ENCODE data around the gene FKRP.
A peak's percentile ranks its signal among the peaks of the same experiment; 100 is the strongest.

FKRP gene

DNA sequence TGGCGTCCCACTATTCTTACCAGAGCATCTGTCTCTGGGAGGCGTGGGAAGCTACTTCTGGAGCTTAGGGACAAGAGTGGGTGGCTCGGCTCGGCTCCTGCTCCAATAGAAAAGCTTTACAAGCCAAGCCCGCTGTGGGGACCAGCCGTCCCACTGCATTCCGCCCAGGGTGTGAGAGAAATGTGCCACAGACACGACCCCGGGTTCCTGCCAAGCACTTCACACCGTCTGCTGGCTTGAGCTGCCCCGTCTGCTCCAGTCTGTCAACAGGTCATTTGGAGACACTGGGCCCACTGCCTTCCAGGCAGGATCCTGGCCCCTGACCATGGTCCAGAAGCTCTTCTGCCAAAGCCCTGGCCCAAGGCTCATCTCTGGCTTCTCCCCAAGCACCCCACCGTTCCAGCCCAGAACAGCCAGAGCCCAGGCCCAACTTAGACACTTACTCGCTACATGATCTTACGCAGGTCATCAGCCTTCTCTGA, 6.5 kb upstream of the FKRP start:
- Histone ChIP-seq H3K36me3 (ENCODE audit: control insufficient read depth, insufficient read depth, low read length) (peaks cover 5% of the 10 kb centered on the region), H3K9ac (ENCODE audit: low read length) (no peak overlapping the region)

DNA sequence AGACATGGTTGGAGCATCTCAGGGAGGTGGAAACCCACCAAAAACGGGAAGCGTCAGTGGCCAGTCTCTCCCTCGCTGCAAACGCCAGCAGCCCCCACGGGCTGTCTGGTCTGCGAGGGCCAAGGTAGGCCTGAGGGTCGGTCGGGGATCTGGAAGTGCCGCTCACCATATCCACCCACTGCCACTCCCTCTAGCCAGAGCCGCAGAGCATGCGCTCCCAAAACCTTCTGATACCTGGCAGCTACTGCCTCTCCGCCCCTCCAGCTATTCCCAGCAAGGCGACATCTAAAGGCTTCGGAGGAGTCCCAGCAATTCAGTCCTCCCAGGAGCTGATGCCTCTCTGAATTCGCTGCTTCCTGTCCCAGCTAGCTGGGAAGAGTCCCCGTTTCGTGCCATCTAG, 4.4 kb upstream of the FKRP start:
- H3K4me3 ChIP-seq (ENCODE audit: low read length) = no peak overlapping the region
- no peaks in the 10 kb centered on the region for H3K27me3 ChIP-seq (ENCODE audit: control insufficient read depth, insufficient read depth, low read length)
- peaks cover 5% of the 10 kb centered on the region for H3K36me3 ChIP-seq (ENCODE audit: control insufficient read depth, insufficient read depth, low read length)
- peaks cover 14% of the 10 kb centered on the region for H3K4me1 ChIP-seq (ENCODE audit: control insufficient read depth, insufficient read depth, low read length)
- no peaks in the 10 kb centered on the region for H3K9me3 ChIP-seq (ENCODE audit: control insufficient read depth, low read length)
- H3K9ac ChIP-seq (ENCODE audit: low read length) = no peak overlapping the region

More for the DNA sequence above, 6.5 kb upstream of the FKRP start:
- Histone ChIP-seq H3K27me3 (ENCODE audit: control insufficient read depth, insufficient read depth, low read length) (no peaks in the 10 kb centered on the region), H3K4me1 (ENCODE audit: control insufficient read depth, insufficient read depth, low read length) (peaks cover under 1% of the 10 kb centered on the region), H3K4me3 (ENCODE audit: low read length) (no peak overlapping the region), H3K9me3 (ENCODE audit: control insufficient read depth, low read length) (no peaks in the 10 kb centered on the region)

DNA sequence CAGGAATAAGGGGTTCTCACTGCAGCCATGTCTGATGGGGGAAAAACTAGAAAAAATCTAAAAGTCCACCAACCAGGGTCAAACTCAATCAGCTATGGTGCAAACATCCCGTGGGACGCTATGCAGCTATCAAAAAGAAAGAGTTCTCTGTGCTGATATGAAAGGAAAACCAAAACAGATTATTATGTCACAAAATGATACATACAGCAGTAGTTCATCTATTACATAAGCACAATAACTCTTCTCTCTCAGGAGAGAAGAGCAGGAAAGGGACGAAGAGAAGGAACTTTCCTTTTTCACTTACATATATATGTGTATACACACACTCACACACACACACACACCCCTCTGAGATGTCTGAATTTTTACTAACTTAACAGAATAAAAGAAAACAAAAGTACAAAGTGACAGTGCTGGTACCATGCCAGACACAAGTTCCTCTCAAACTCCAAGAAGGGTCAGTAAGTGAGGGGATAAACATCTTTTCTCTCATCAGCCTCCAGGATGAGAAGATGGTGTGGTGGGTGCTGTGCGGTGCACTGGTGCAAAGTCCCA, 2.9 kb upstream of the FKRP start:
- Histone ChIP-seq H3K4me1 (ENCODE audit: control insufficient read depth, insufficient read depth, low read length) (peaks cover 18% of the 10 kb centered on the region), H3K36me3 (ENCODE audit: control insufficient read depth, insufficient read depth, low read length) (peaks cover 5% of the 10 kb centered on the region), H3K4me3 (ENCODE audit: low read length) (no peak overlapping the region), H3K27me3 (ENCODE audit: control insufficient read depth, insufficient read depth, low read length) (no peaks in the 10 kb centered on the region), H3K9ac (ENCODE audit: low read length) (no peak overlapping the region), H3K9me3 (ENCODE audit: control insufficient read depth, low read length) (no peaks in the 10 kb centered on the region)

DNA sequence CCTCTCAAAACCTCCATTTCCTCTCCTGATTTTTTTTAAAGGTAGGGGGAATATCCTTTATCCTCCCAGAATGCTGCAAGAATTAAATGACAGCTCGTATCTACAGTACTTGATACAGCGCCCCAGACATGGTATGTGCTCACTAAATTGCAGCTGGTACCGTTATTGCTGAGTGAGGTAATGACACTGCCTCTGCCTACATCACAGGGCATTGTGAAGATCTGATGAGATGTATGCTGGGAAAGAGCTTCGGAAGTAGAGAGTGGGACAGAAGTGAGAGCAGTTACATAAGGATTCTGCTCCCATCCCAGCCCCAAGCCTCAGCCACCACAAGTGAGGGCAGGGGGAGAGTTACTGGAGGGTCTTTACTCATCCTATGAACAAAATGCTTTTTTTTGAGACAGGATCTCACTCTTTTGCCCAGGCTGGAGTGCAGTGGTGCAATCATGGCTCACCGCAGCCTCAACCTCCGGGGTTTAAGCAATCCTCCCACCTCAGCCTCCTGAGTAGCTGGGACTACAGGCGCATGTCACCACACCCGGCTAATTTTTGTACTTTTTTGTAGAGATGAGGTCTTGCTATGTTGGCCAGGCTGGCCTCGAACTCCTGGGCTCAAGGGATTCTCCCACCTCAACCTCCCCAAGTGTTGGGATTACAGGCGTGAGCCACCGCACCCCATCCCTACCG, 1.7 kb upstream of the FKRP start:
- Histone ChIP-seq H3K9ac (ENCODE audit: low read length) (peak overlapping the region; percentile 92), H3K4me3 (ENCODE audit: low read length) (no peak overlapping the region), H3K4me1 (ENCODE audit: control insufficient read depth, insufficient read depth, low read length) (peaks cover 18% of the 10 kb centered on the region), H3K27me3 (ENCODE audit: control insufficient read depth, insufficient read depth, low read length) (no peaks in the 10 kb centered on the region), H3K9me3 (ENCODE audit: control insufficient read depth, low read length) (no peaks in the 10 kb centered on the region), H3K36me3 (ENCODE audit: control insufficient read depth, insufficient read depth, low read length) (no peaks in the 10 kb centered on the region)

DNA sequence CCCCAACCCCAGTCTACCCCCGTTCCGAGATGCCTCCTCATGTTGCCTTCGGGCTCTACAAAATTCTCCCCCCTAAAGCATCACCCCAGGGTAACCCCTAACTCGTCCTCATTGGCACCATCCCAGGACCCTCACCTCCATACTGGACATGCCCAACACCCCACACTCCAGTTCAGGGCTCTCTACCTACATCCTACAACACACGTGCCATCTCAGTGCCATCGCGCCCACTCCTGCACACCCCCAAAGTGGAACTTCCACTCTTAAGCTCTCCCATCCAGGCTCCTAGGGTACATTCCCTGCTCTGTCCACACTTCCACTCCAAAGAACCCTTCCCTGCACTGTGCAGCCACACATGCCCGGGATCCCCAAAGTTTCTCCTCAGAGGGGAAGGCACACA, 827 bp upstream of the FKRP start:
- Histone ChIP-seq H3K36me3 (ENCODE audit: control insufficient read depth, insufficient read depth, low read length) (no peaks in the 10 kb centered on the region), H3K4me3 (ENCODE audit: low read length) (peak overlapping the region; percentile 77), H3K9me3 (ENCODE audit: control insufficient read depth, low read length) (no peaks in the 10 kb centered on the region), H3K4me1 (ENCODE audit: control insufficient read depth, insufficient read depth, low read length) (peaks cover 18% of the 10 kb centered on the region), H3K27me3 (ENCODE audit: control insufficient read depth, insufficient read depth, low read length) (no peaks in the 10 kb centered on the region), H3K9ac (ENCODE audit: low read length) (peak overlapping the region; percentile 92)

DNA sequence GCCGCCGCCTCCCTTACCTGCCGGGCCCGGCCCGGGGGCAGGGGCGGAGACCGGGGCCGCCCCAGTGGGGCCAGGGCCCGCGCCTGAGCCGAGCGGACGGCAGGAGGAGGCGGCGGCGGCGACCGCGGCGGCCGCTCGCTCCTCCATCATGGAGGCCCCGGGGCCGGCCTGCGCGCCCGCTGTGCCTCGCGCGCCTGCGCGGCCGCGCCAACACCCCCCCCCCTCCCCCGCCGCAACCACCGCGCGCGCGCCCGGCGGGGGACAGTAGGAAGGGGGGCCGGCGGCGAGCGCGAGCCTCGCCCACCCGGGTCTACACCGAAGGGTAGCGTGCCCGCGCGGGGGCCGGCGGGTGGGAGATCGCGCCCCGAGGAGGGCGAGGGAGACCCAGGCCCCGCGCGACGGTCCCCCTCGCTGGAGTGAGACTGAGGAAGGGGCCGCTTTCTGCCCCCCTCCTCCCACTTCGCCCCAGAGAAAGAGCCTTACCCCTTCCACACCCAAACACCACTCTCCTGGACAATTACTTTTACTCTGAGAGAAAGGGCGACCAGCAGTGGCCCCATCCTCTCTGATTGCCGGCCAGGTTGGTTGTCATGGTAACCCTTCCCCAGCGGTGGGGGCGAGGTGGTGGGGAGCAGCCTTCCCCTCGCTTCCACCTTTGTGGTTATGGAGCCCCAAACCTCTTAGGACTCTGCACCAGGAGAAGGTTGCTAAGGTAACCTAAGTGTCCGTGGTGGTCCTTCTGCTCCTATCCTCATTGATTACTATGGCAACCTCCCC, 612 bp downstream of the FKRP start, which contains the start of gene STRN4:
Gene STRN4 (minus strand): TSS at position 170 of the 777 bp plus-strand sequence. CDS start 20 bp downstream, at position 150.
- peak within 1 kb of the TSS; percentile 92 for H3K9ac ChIP-seq (ENCODE audit: low read length)
- peaks cover 18% of the 10 kb centered on the region for H3K4me1 ChIP-seq (ENCODE audit: control insufficient read depth, insufficient read depth, low read length)
- H3K4me3 ChIP-seq (ENCODE audit: low read length) = peak within 1 kb of the TSS; percentile 77
- no peaks in the 10 kb centered on the region for H3K27me3 ChIP-seq (ENCODE audit: control insufficient read depth, insufficient read depth, low read length)
- H3K36me3 ChIP-seq (ENCODE audit: control insufficient read depth, insufficient read depth, low read length) = no peaks in the 10 kb centered on the region
- no peaks in the 10 kb centered on the region for H3K9me3 ChIP-seq (ENCODE audit: control insufficient read depth, low read length)

DNA sequence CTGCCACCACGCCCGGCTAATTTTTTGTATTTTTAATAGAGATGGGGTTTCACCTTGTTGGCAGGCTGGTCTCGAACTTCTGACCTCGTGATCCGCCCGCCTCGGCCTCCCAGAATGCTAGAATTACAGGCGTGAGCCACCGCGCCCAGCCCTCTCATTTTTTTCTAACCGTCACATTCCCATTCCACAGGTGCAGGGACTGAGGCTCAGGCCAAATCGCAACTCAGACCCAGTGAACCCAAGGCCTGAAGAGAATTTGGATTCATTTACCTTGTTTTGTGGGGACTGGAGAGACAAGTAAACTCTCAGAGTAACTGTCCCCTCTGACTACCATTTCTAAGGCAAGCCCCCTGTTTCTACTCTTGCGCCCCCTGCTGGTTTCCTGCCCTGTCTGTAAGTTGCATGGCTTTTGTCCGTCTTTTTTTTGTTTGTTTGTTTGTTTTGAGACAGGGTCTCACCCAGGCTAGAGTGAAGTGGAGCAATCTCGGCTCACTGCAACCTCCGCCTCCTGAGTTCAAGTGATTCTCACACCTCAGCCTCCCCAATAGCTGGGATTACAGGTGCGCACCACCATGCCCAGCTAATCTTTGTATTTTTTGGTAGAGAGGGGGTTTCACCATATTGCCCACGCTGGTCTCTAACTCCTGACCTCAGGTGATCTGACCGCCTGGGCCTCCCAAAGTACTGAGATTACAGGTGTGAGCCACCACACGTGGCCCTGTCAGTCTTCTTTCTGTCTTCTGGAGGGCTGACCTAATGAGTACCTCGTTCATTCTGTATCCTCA, 2.7 kb downstream of the FKRP start:
- Histone ChIP-seq H3K9ac (ENCODE audit: low read length) (no peak overlapping the region), H3K4me3 (ENCODE audit: low read length) (no peak overlapping the region), H3K9me3 (ENCODE audit: control insufficient read depth, low read length) (no peaks in the 10 kb centered on the region), H3K36me3 (ENCODE audit: control insufficient read depth, insufficient read depth, low read length) (no peaks in the 10 kb centered on the region), H3K27me3 (ENCODE audit: control insufficient read depth, insufficient read depth, low read length) (no peaks in the 10 kb centered on the region), H3K4me1 (ENCODE audit: control insufficient read depth, insufficient read depth, low read length) (peaks cover 18% of the 10 kb centered on the region)

DNA sequence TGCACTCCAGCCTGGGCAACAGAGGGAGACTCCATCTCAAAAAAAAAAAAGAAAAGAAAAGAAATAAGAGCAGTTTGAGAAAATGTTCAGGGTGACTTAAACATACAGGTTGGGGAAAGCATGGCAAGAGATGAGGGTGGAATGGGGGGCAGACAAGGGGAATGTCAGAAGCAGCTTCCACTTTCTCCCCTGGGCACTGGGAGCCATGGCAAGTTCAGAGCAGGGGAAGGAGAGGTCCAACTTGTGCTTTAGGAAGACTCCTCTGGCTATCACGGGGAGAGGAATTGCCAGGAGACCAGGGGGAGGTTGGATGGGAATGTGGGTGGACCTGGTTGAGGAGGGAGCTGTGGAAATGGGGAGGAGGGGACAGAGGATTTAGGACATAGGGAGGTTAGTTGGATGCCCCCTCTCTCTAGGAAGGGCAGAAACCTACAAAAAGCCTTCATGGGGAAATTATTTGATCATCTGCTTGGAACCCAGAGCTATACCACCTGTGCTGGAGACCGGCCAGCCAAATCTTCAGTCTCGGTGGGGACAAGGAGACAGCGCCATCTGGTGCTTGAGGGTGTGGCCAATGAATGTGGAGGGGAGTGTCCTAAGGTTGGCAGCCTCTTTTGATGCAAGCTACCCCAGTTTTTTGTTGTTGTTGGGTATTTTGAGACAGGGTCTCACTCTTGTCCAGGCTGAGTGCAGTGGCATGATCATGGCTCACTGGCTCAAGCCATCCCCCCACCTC, 7.7 kb downstream of the FKRP start:
- no peaks in the 10 kb centered on the region for H3K9me3 ChIP-seq (ENCODE audit: control insufficient read depth, low read length)
- H3K4me3 ChIP-seq (ENCODE audit: low read length) = no peak overlapping the region
- no peaks in the 10 kb centered on the region for H3K27me3 ChIP-seq (ENCODE audit: control insufficient read depth, insufficient read depth, low read length)
- H3K9ac ChIP-seq (ENCODE audit: low read length) = no peak overlapping the region
- H3K4me1 ChIP-seq (ENCODE audit: control insufficient read depth, insufficient read depth, low read length) = no peaks in the 10 kb centered on the region
- no peaks in the 10 kb centered on the region for H3K36me3 ChIP-seq (ENCODE audit: control insufficient read depth, insufficient read depth, low read length)

DNA sequence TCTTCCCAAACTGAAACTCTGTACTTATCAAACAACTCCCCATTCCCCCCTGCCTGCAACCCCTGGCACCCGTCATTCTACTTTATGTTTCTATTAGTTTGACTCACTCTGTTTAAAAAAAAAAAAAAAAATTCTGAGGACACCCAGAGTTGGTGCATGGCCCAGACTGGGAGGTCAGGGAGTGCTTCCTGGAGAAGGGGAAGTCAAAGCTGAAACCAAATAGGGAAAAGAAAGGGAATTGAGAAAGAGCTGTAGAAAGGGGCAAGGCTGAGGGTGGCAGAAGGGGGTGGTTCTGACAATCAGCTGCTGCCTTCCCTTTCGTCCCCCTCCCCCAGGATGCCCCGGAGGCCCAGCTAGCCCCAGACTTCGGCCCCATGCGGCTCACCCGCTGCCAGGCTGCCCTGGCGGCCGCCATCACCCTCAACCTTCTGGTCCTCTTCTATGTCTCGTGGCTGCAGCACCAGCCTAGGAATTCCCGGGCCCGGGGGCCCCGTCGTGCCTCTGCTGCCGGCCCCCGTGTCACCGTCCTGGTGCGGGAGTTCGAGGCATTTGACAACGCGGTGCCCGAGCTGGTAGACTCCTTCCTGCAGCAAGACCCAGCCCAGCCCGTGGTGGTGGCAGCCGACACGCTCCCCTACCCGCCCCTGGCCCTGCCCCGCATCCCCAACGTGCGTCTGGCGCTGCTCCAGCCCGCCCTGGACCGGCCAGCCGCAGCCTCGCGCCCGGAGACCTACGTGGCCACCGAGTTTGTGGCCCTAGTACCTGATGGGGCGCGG, 9.4 kb downstream of the FKRP start:
- Histone ChIP-seq H3K27me3 (ENCODE audit: control insufficient read depth, insufficient read depth, low read length) (no peaks in the 10 kb centered on the region), H3K9me3 (ENCODE audit: control insufficient read depth, low read length) (no peaks in the 10 kb centered on the region), H3K4me3 (ENCODE audit: low read length) (no peak overlapping the region), H3K36me3 (ENCODE audit: control insufficient read depth, insufficient read depth, low read length) (no peaks in the 10 kb centered on the region), H3K9ac (ENCODE audit: low read length) (no peak overlapping the region), H3K4me1 (ENCODE audit: control insufficient read depth, insufficient read depth, low read length) (no peaks in the 10 kb centered on the region)

DNA sequence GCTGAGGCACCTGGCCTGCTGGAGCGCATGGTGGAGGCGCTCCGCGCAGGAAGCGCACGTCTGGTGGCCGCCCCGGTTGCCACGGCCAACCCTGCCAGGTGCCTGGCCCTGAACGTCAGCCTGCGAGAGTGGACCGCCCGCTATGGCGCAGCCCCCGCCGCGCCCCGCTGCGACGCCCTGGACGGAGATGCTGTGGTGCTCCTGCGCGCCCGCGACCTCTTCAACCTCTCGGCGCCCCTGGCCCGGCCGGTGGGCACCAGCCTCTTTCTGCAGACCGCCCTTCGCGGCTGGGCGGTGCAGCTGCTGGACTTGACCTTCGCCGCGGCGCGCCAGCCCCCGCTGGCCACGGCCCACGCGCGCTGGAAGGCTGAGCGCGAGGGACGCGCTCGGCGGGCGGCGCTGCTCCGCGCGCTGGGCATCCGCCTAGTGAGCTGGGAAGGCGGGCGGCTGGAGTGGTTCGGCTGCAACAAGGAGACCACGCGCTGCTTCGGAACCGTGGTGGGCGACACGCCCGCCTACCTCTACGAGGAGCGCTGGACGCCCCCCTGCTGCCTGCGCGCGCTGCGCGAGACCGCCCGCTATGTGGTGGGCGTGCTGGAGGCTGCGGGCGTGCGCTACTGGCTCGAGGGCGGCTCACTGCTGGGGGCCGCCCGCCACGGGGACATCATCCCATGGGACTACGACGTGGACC, 10.1 kb downstream of the FKRP start:
- Histone ChIP-seq H3K9me3 (ENCODE audit: control insufficient read depth, low read length) (no peaks in the 10 kb centered on the region), H3K4me1 (ENCODE audit: control insufficient read depth, insufficient read depth, low read length) (no peaks in the 10 kb centered on the region), H3K36me3 (ENCODE audit: control insufficient read depth, insufficient read depth, low read length) (no peaks in the 10 kb centered on the region), H3K27me3 (ENCODE audit: control insufficient read depth, insufficient read depth, low read length) (no peaks in the 10 kb centered on the region), H3K9ac (ENCODE audit: low read length) (no peak overlapping the region), H3K4me3 (ENCODE audit: low read length) (no peak overlapping the region)

Measured in mucosa of stomach (tissue), 1 donor.